T-cell (primary cell): ENCODE measurements around the gene B4GALT1. TPM values are rescaled to one million over a fixed set of nuclear protein-coding genes. Genes with fewer than 3 reads are reported as not detected.

Experiments used
- ATAC-seq, 4 experiments: fragments of 200-7000 bp in 3 of 4; fragments of 150-1000 bp in 1 of 4; cut with Tn5 transposase; replicated peaks in 1 of 4; 1 replicate in 3 of 4; 2 replicates in 1 of 4; pipeline ENCODE4 v1.10.0; 2021; ENCODE audit warnings: moderate library complexity in 3 of 4, mild to moderate bottlenecking in 2 of 4, moderate number of reproducible peaks in 1 of 4
- CTCF ChIA-PET, 2 donors: fragments of 300-600 bp; sonication (Branson Sonifier 250); formaldehyde crosslinking; loops; one replicate each; lab custom pipeline; 2022; ENCODE audit warnings: antibody characterized with exemption in 2 of 2; lab: Charles Lee
- POLR2A ChIA-PET, 2 donors: fragments of 300-600 bp; sonication (Branson Sonifier 250); formaldehyde crosslinking; loops; one replicate each; lab custom pipeline; 2022; ENCODE audit warnings: antibody characterized with exemption in 2 of 2; lab: Charles Lee
- DNase-seq, 35 experiments: peaks; one replicate each; pipeline versions ENCODE4 v3.0.0 to v3.0.0-alpha.2; 2013 to 2023
- H3K27ac ChIP-seq: one replicate; pipeline ENCODE4 v1.5.1; 2013; ENCODE audit warnings: low read length
- H3K27me3 ChIP-seq, 2 experiments: replicated peaks in 1 of 2; 1 replicate in 1 of 2; 2 replicates in 1 of 2; pipeline versions ENCODE4 v1.6.1 to v1.7.0; 2013; ENCODE audit warnings: low read length in 1 of 2, mixed read lengths in 1 of 2; ENCODE audit not compliant: control insufficient read depth in 2 of 2, insufficient read depth in 2 of 2; ENCODE audit errors: extremely low read depth in 1 of 2
- H3K36me3 ChIP-seq, 2 donors: 1 replicate in 1 of 2; 2 replicates in 1 of 2; pipeline versions ENCODE4 v1.6.1 to v1.7.0; 2013; ENCODE audit warnings: low read length in 1 of 2; ENCODE audit not compliant: control insufficient read depth in 2 of 2, insufficient read depth in 1 of 2; ENCODE audit errors: extremely low read depth in 1 of 2
- H3K4me1 ChIP-seq, 2 experiments: 1 replicate in 1 of 2; 2 replicates in 1 of 2; pipeline versions ENCODE4 v1.6.1 to v1.7.0; 2013; ENCODE audit warnings: low read length in 2 of 2, mixed read lengths in 1 of 2; ENCODE audit not compliant: insufficient read depth in 2 of 2, control insufficient read depth in 1 of 2; ENCODE audit errors: extremely low read depth in 1 of 2
- H3K4me3 ChIP-seq, 2 donors: 1 replicate in 1 of 2; 2 replicates in 1 of 2; pipeline versions ENCODE4 v1.5.1 to v1.7.0; 2013; ENCODE audit warnings: mild to moderate bottlenecking in 2 of 2, low read length in 1 of 2, moderate library complexity in 1 of 2; ENCODE audit not compliant: control insufficient read depth in 1 of 2; ENCODE audit errors: extremely low read depth in 1 of 2
- H3K9me3 ChIP-seq: 2 replicates; pipeline ENCODE4 v1.7.0; 2013
- H3K27ac Mint-ChIP-seq, 2 donors: one replicate each; pipeline ENCODE4 v1.8.0; 2020 to 2021; ENCODE audit warnings: mild to moderate bottlenecking in 2 of 2, mixed read lengths in 2 of 2
- H3K27me3 Mint-ChIP-seq, 2 donors: one replicate each; pipeline ENCODE4 v1.8.0; 2021 to 2022; ENCODE audit warnings: mixed read lengths in 2 of 2
- H3K36me3 Mint-ChIP-seq: one replicate; pipeline ENCODE4 v1.8.0; 2021; ENCODE audit warnings: mixed read lengths
- H3K4me1 Mint-ChIP-seq, 3 donors: one replicate each; pipeline ENCODE4 v1.8.0; 2020 to 2022; ENCODE audit warnings: mixed read lengths in 3 of 3, mild to moderate bottlenecking in 1 of 3
- H3K4me3 Mint-ChIP-seq, 3 donors: one replicate each; pipeline ENCODE4 v1.8.0; 2020 to 2022; ENCODE audit warnings: mild to moderate bottlenecking in 3 of 3, mixed read lengths in 3 of 3, moderate library complexity in 3 of 3
- H3K9me3 Mint-ChIP-seq, 3 donors: one replicate each; pipeline ENCODE4 v1.8.0; 2020 to 2022; ENCODE audit warnings: mixed read lengths in 3 of 3
- WGBS: methylation state at CpG from one replicate; pipeline ENCODE4 v1.1.5; 2013; ENCODE audit warnings: missing lambda C conversion rate; ENCODE audit not compliant: insufficient coverage; 5-methylcytosine and 5-hydroxymethylcytosine counted together
- total RNA-seq, 35 experiments: library from RNA in 6 of 35; stranded (reverse) in 6 of 35; fragments of 120-200 nt in 1 of 35; gene quantifications; one replicate each; pipeline versions ENCODE4 v1.2.1 to v1.2.4 and lab custom pipeline; 2013 to 2026

B4GALT1 gene
- total RNA-seq, 5 donors from 2014 or later (not counting 1 experiment from before 2014, with no cell fraction given) = 33.2 to 85.3 (median 44.1) TPM

DNA sequence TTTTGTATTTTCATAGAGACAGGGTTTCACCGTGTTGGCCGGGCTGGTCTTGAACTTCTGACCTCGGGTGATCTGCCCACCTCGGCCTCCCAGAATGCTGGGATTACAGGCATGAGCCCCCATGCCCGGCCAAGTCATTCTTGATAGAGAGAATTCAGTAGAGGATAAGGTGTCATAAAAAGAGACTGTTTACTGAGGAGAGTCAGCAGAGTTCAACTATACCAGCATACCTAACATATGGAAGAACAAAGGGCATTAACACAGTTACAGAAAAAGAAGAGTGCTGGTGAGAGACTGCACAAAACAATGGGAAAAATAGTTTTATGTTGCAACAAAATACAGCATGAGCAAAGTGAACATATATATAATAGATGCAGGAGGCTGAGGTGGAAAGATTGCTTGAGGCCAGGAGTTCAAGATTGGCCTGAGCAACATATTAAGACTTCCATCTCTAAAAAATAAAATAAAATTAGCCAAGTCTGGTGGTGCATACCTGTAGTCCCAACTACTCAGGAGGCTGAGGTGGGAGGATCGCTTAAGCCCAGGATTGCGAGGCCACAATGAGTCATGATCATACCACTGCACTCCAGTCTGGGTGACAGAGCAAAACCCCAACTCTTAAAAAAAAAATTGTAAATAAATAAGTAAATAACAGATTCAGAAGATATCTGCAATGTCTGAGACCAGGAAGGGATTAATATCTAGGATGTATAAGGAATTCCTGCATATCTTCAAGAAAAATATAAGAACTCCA lies 19.5 kb downstream of the B4GALT1 start:
- Mint-ChIP-seq H3K9me3 (no peaks in the 10 kb centered on the region), H3K36me3 (peaks cover 8% of the 10 kb centered on the region), H3K27me3 (no peaks in the 10 kb centered on the region), H3K27ac (peak overlapping the region; percentile 23 to 68), H3K4me1 (peaks cover 76 to 90% (median 78%) of the 10 kb centered on the region in 3 donors), H3K4me3 (no peak overlapping the region)
- ChIA-PET CTCF (no interaction called here), POLR2A (interaction anchor here in 1 of 2 donors (0.6 kb wide), 1 partner anchor 19 kb away, joined by 7 read pairs; the partner anchor contains the start of gene B4GALT1)
- ATAC-seq = no peak
- DNase-seq = no peak
- Histone ChIP-seq H3K9me3 (no peaks in the 10 kb centered on the region), H3K36me3 (peaks cover 0 to 2% of the 10 kb centered on the region in 2 donors), H3K27me3 (no peaks in the 10 kb centered on the region), H3K4me1 (peaks cover 30 to 73% of the 10 kb centered on the region in 2 experiments), H3K4me3 (no peak overlapping the region), H3K27ac (no peak overlapping the region)
- no CpG with 5 or more reads among the region's 7 CpGs for whole genome bisulfite sequencing

DNA sequence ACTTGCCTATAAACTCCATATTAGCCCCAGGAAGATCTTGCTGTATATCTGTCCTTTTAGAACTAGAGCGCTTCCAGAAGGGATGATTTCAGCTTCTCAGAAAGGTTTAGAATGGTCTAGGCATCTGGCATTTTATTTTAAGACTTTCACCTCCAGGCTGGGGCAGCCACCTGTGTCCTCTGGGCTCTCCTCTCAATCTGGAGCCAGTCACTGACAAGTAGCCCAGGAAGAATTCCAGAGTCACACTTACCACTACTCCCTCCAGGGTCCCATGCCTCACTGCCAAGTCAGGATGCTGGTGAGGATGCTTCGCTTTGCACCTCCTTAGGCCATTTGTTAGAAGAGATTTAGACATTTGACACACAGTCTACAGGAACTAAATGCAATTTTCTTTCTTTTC lies 20.8 kb downstream of the B4GALT1 start:
- CTCF ChIA-PET = no interaction called here
- Histone ChIP-seq H3K9me3 (no peaks in the 10 kb centered on the region), H3K4me3 (no peak overlapping the region), H3K27me3 (no peaks in the 10 kb centered on the region), H3K4me1 (peaks cover 40 to 75% of the 10 kb centered on the region in 2 experiments), H3K36me3 (peaks cover 0 to 2% of the 10 kb centered on the region in 2 donors), H3K27ac (no peak overlapping the region)
- ATAC-seq (no peak), DNase-seq (no peak)
- no peaks in the 10 kb centered on the region for H3K27me3 Mint-ChIP-seq
- no peak overlapping the region for H3K27ac Mint-ChIP-seq
- H3K36me3 Mint-ChIP-seq = peaks cover 7% of the 10 kb centered on the region
- H3K4me1 Mint-ChIP-seq = peaks cover 78 to 90% (median 78%) of the 10 kb centered on the region in 3 donors
- H3K4me3 Mint-ChIP-seq = peak overlapping the region in 1 of 3 donors; percentile 9
- no peaks in the 10 kb centered on the region for H3K9me3 Mint-ChIP-seq
- WGBS = 100% methylated on average over 1 of the region's 2 CpGs
- POLR2A ChIA-PET = no interaction called here

GRCh38 chr9:33144551-33144950 lies 22.6 kb downstream of the B4GALT1 start:
- 96% methylated on average over 3 of the region's 3 CpGs for WGBS
- ChIA-PET CTCF (no interaction called here), POLR2A (interaction anchor here in 1 of 2 donors (1.0 kb wide), 1 partner anchor 17 kb away, joined by 4 read pairs; no protein-coding TSS in a partner anchor)
- Histone ChIP-seq H3K27ac (peak overlapping the region; percentile 64), H3K9me3 (no peaks in the 10 kb centered on the region), H3K4me1 (peaks cover 53 to 86% of the 10 kb centered on the region in 2 experiments), H3K36me3 (peaks cover 0 to 5% of the 10 kb centered on the region in 2 donors), H3K4me3 (no peak overlapping the region), H3K27me3 (no peaks in the 10 kb centered on the region)
- ATAC-seq (no peak), DNase-seq (no peak)
- Mint-ChIP-seq H3K4me1 (peaks cover 83 to 95% (median 85%) of the 10 kb centered on the region in 3 donors), H3K36me3 (peaks cover 11% of the 10 kb centered on the region), H3K27ac (peak overlapping the region; percentile 94 to 98), H3K27me3 (no peaks in the 10 kb centered on the region), H3K9me3 (no peaks in the 10 kb centered on the region), H3K4me3 (peak overlapping the region in 1 of 3 donors; percentile 79)

DNA sequence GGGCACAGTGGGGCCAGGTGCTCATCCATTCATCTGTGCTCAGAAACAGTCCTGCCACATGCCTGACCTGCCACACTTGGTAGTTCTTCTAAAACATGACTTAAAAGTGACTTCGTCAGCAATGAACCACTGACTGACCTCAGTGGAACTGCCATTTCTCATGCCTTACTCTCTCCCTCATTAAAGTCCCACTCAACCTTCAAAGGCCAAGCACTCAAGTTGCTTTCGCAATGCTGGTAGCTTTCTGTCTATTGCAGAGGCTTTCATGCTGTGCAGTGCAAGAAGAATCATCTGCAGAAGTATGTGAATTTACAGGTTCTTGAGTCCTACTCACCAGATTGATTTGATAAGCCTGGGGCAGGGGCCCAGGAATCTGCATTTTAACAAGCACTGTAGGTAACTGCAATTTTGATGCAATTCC lies 23.9 kb downstream of the B4GALT1 start:
- CTCF ChIA-PET = interaction anchor here (0.6 to 1.2 kb wide), 2 partner anchors 8 to 1144 kb away, joined by 3 read pairs; no protein-coding TSS in a partner anchor
- peaks cover 89 to 95% (median 91%) of the 10 kb centered on the region in 3 donors for H3K4me1 Mint-ChIP-seq
- no peaks in the 10 kb centered on the region for H3K27me3 Mint-ChIP-seq
- H3K27ac ChIP-seq = peak overlapping the region; percentile 73
- POLR2A ChIA-PET = interaction anchor here in 1 of 2 donors (1.1 to 1.5 kb wide), 3 partner anchors 8 to 19 kb away, joined by 3 to 5 read pairs (median 4); no protein-coding TSS in a partner anchor
- H3K9me3 Mint-ChIP-seq = no peaks in the 10 kb centered on the region
- H3K36me3 Mint-ChIP-seq = peaks cover 11% of the 10 kb centered on the region
- no peaks in the 10 kb centered on the region for H3K9me3 ChIP-seq
- WGBS = 43% methylated on average over 1 of the region's 2 CpGs
- H3K27me3 ChIP-seq = no peaks in the 10 kb centered on the region
- peaks cover 53 to 98% of the 10 kb centered on the region in 2 experiments for H3K4me1 ChIP-seq
- peak overlapping the region; percentile 94 to 98 for H3K27ac Mint-ChIP-seq
- no peak overlapping the region for H3K4me3 ChIP-seq
- H3K4me3 Mint-ChIP-seq = peak overlapping the region; percentile 46 to 79 (median 63)
- ATAC-seq = peak in 1 of 4 experiments; percentile 28
- peaks cover 0 to 5% of the 10 kb centered on the region in 2 donors for H3K36me3 ChIP-seq
- DNase-seq = peak in 1 of 35 experiments; percentile 46

DNA sequence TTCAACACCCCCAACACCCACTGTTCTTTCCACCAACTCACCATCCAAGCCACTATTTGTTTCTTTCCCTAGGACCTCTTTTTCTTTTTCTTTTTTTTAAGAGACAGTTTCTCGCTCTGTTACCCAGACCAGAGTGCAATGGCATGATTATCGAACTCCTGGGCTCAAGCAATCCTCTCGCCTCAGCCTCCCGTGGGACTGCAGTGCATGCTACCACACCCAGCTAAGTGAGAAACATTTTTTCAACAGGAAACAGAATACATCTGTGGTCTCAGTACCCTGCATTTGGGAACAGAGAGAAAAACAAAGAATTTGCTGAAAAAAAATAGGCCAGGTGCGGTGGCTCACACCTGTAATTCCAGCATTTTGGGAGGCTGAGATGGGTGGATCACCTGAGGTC lies 24.6 kb downstream of the B4GALT1 start:
- WGBS = 57% methylated on average over 1 of the region's 5 CpGs
- Histone ChIP-seq H3K36me3 (peaks cover 0 to 5% of the 10 kb centered on the region in 2 donors), H3K9me3 (no peaks in the 10 kb centered on the region), H3K27me3 (no peaks in the 10 kb centered on the region), H3K4me3 (peak overlapping the region in 1 of 2 donors; percentile 44), H3K27ac (peak overlapping the region; percentile 73), H3K4me1 (peaks cover 51 to 99% of the 10 kb centered on the region in 2 experiments)
- peak overlapping the region; percentile 94 to 98 for H3K27ac Mint-ChIP-seq
- POLR2A ChIA-PET = interaction anchor here in 1 of 2 donors (1.5 kb wide), 1 partner anchor 9 kb away, joined by 3 read pairs; no protein-coding TSS in a partner anchor
- H3K4me1 Mint-ChIP-seq = peaks cover 91 to 97% (median 94%) of the 10 kb centered on the region in 3 donors
- H3K4me3 Mint-ChIP-seq = peak overlapping the region; percentile 58 to 79 (median 65)
- DNase-seq (peak in 2 of 35 experiments; percentile 27 to 48), ATAC-seq (peak in 3 of 4 experiments; percentile 54 to 71 (median 60))
- CTCF ChIA-PET = interaction anchor here in 1 of 2 donors (1.2 kb wide), 1 partner anchor 9 kb away, joined by 3 read pairs; no protein-coding TSS in a partner anchor
- H3K9me3 Mint-ChIP-seq = no peaks in the 10 kb centered on the region
- H3K27me3 Mint-ChIP-seq = no peaks in the 10 kb centered on the region
- peaks cover 11% of the 10 kb centered on the region for H3K36me3 Mint-ChIP-seq
